ENCODE results near the gene VDAC2. TPM values are rescaled to one million over a fixed set of nuclear protein-coding genes. Genes with fewer than 3 reads are reported as not detected.

Gene VDAC2
- total RNA-seq, 1 donor from 2014 or later, result 126 TPM

- no peak for DNase-seq
Measured at GRCh38 chr10:75253281-75254220, 43.0 kb downstream of the VDAC2 start.

- DNase-seq, result no peak
Measured at GRCh38 chr10:75254739-75255138, 44.1 kb downstream of the VDAC2 start.

- DNase-seq, result no peak
Measured at GRCh38 chr10:75260990-75261389, 50.4 kb downstream of the VDAC2 start.

GRCh38 chr10:75261813-75262705, 51.5 kb downstream of the VDAC2 start:
- DNase-seq, result no peak

- no peak for DNase-seq
Measured at GRCh38 chr10:75263806-75264205, 53.2 kb downstream of the VDAC2 start.

- no peak for DNase-seq
Measured at GRCh38 chr10:75265856-75266255, 55.3 kb downstream of the VDAC2 start.

GRCh38 chr10:75266945-75267344, 56.3 kb downstream of the VDAC2 start:
- DNase-seq, result no peak

- DNase-seq, result no peak
Measured at GRCh38 chr10:75269605-75270004, 59.0 kb downstream of the VDAC2 start.

- no peak for DNase-seq
Measured at GRCh38 chr10:75272094-75272493, 61.5 kb downstream of the VDAC2 start.

GRCh38 chr10:75272896-75273295, 62.3 kb downstream of the VDAC2 start:
- DNase-seq, result no peak

- no peak for DNase-seq
Measured at GRCh38 chr10:75276069-75276872, 65.7 kb downstream of the VDAC2 start.

GRCh38 chr10:75280236-75280635, 69.6 kb downstream of the VDAC2 start:
- DNase-seq, result no peak

Small RNAs within 50 kb of the gene (small RNA-seq; reads per million reads assigned to genes)
- gene HMGA1P5 (not detected), gene RPL39P25 (not detected)

Other genes starting within 250 kb of the VDAC2 start
- gene SAMD8, start 99.1 kb upstream of the VDAC2 start, total RNA-seq, result 83.1 TPM
- 19.7 TPM for gene COMTD1, start 25.2 kb downstream of the VDAC2 start, total RNA-seq
- gene ZNF503, start 191.0 kb downstream of the VDAC2 start, total RNA-seq, result 1.1 TPM
- gene LRMDA, start 220.8 kb downstream of the VDAC2 start, total RNA-seq, result 0.62 TPM

Measured in occipital lobe (tissue), 3 donors.